K562 (cell line): Measurements from ENCODE around the gene ERP44. TPM values are rescaled to one million over a fixed set of nuclear protein-coding genes. Genes with fewer than 3 reads are reported as not detected.
A peak's percentile ranks its signal among the peaks of the same experiment; 100 is the strongest.

ENCODE experiments used
- HNRNPH1 ChIP-seq: fragments of 200-400 bp; formaldehyde crosslinking; optimal IDR thresholded peaks from 2 replicates; pipeline ENCODE3; 2017; ENCODE audit warnings: low read depth, mild to moderate bottlenecking, low read length, moderate library complexity
- KLF1 ChIP-seq: fragments of 450-650 bp; IDR thresholded peaks from 2 replicates; pipeline ENCODE4 v1.6.1; 2016; ENCODE audit warnings: missing genetic modification characterization, missing compliant biosample characterization
- MYC ChIP-seq, 2 experiments: fragments of 250-450 bp in 1 of 2; sonication (Bioruptor Pico) in 1 of 2; IDR thresholded peaks; 2 replicates each; pipeline versions ENCODE4 v1.5.1 to v1.6.1; 2012 to 2021; ENCODE audit warnings: low read depth in 2 of 2, borderline replicate concordance in 1 of 2, improper control_type of control experiment in 1 of 2, low read length in 1 of 2, mild to moderate bottlenecking in 1 of 2, moderate library complexity in 1 of 2
- POLR2A ChIP-seq: fragments of 450-650 bp; conservative IDR thresholded peaks from 2 replicates; pipeline ENCODE4 v1.6.1; 2016
- TRIM24 ChIP-seq, 2 experiments: fragments of 450-650 bp; IDR thresholded peaks; 2 replicates each; pipeline ENCODE4 v1.6.1; 2016
- ZNF586 ChIP-seq: fragments of 450-650 bp; formaldehyde crosslinking; conservative IDR thresholded peaks from 2 replicates; pipeline ENCODE4 v1.4.0; 2020; ENCODE audit warnings: mild to moderate bottlenecking, moderate library complexity
- ZZZ3 ChIP-seq: fragments of 450-650 bp; IDR thresholded peaks from 2 replicates; pipeline ENCODE4 v1.6.1; 2016; ENCODE audit warnings: antibody characterized with exemption, mild to moderate bottlenecking, moderate library complexity
- polyA plus RNA-seq, 8 experiments: library from polyadenylated mRNA; depleted of rRNA in 4 of 8; stranded (reverse) in 5 of 8; unstranded in 3 of 8; fragments of >200 nt; fragmentation: Nextera tagmentation in 2 of 8; fragmentation: Illumina TruSeq in 1 of 8; extraction: Ambion mirVana in 2 of 8; extraction: Trizol in 1 of 8; gene quantifications; 2 replicates each; pipeline versions ENCODE4 v1.2.1 to v1.2.3, GENCODE V29; 2011 to 2014; ENCODE audit warnings: inconsistent platforms in 1 of 8, missing spikeins in 1 of 8
- total RNA-seq, 7 experiments: library from RNA; depleted of rRNA in 6 of 7; stranded (reverse); fragments of >200 nt in 6 of 7; fragmentation: Illumina TruSeq in 2 of 7; extraction: Trizol in 2 of 7; gene quantifications; 2 replicates each; pipeline versions ENCODE4 v1.2.1 to v1.2.3, GENCODE V29; 2011 to 2021; ENCODE audit warnings: low replicate concordance in 1 of 7
- TF ChIP-seq, protein P1 (sequence below), 2 experiments: fragments of 450-650 bp in 1 of 2; IDR thresholded peaks; 2 replicates each; pipeline ENCODE4 v1.6.1; 2011 to 2017; ENCODE audit warnings: low read depth in 2 of 2, antibody characterized with exemption in 1 of 2, borderline replicate concordance in 1 of 2, low read length in 1 of 2, mild to moderate bottlenecking in 1 of 2, mixed read lengths in 1 of 2; ENCODE audit not compliant: control insufficient read depth in 1 of 2
- TF ChIP-seq, protein P2 (sequence below): fragments of 250-450 bp; sonication (Bioruptor Pico); IDR thresholded peaks from 2 replicates; pipeline ENCODE4 v1.8.0; 2022; ENCODE audit warnings: moderate library complexity, mild to moderate bottlenecking, inconsistent platforms
- TF ChIP-seq, protein P3 (sequence below), 2 experiments: fragments of 450-650 bp; formaldehyde crosslinking in 1 of 2; IDR thresholded peaks; 2 replicates each; pipeline versions ENCODE4 v1.4.0 to v1.6.1; 2014 to 2020; ENCODE audit warnings: mild to moderate bottlenecking in 2 of 2, borderline replicate concordance in 1 of 2, low read depth in 1 of 2

ERP44 gene
- total and polyA plus RNA-seq, 9 of the 15 experiments (the other 6 are each of a cell fraction or from before 2014, with no cell fraction given): 9.2 to 23.4 (median 13.6) TPM

DNA sequence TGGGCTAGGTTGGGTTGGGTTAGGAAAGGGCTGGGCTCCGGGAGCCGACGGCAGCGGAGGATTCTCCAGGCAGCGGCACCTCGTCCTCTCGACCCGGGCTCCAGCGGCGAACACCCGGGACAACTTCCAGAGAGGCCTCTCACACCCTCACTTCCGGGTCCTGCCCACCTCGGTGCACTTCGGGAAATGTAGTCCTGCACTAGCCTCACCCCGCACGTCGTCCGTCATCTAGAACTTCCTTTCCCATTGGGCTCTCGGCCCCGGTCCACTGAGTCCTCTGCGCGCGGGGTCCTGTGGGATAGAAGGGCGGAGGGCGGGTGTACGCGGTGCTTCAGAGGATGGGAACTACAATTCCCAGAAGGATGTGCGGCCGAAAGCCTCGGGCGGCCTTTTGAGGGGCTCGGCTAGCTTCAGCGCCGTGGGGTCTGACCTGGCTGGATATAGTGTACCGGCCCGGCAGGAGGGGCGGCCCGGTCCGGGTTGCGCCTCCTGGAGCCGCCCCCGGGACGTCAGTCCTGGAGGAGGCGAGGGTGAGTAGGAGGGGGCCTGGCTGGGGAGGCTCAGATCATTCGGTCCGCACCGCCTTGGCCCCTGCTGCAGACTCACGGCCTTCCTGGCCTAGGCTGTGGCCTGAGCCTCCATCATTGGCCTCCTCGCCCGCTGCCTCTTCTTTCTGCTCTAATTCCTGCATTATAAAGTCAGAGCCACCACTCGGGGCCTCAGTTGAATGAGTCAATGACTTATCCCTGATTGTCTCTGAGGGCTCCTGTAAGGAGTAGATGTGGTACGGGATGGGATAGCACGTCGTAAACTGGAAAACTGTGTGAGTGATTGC, at the start of gene ERP44, which contains the start of gene INVS (continued):
- TF ChIP-seq, protein P1, sequence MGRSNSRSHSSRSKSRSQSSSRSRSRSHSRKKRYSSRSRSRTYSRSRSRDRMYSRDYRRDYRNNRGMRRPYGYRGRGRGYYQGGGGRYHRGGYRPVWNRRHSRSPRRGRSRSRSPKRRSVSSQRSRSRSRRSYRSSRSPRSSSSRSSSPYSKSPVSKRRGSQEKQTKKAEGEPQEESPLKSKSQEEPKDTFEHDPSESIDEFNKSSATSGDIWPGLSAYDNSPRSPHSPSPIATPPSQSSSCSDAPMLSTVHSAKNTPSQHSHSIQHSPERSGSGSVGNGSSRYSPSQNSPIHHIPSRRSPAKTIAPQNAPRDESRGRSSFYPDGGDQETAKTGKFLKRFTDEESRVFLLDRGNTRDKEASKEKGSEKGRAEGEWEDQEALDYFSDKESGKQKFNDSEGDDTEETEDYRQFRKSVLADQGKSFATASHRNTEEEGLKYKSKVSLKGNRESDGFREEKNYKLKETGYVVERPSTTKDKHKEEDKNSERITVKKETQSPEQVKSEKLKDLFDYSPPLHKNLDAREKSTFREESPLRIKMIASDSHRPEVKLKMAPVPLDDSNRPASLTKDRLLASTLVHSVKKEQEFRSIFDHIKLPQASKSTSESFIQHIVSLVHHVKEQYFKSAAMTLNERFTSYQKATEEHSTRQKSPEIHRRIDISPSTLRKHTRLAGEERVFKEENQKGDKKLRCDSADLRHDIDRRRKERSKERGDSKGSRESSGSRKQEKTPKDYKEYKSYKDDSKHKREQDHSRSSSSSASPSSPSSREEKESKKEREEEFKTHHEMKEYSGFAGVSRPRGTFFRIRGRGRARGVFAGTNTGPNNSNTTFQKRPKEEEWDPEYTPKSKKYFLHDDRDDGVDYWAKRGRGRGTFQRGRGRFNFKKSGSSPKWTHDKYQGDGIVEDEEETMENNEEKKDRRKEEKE (IDR thresholded peaks at IDR 0.05; ENCODE audit: borderline replicate concordance in 1 of 2, control insufficient read depth in 1 of 2, low read depth in 2 of 2, low read length in 1 of 2): peak in 1 of 2 experiments; percentile 74; a peak in 1 of 4 replicates
- TF ChIP-seq, protein P2, sequence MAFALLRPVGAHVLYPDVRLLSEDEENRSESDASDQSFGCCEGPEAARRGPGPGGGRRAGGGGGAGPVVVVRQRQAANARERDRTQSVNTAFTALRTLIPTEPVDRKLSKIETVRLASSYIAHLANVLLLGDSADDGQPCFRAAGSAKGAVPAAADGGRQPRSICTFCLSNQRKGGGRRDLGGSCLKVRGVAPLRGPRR: no peak
- TF ChIP-seq ZZZ3: 0 out of 2 replicates have a peak, but pooled peaks have one; percentile 65
- TF ChIP-seq KLF1 (tag): peak; percentile 82; the same call in 1 of the 2 replicates
- TF ChIP-seq, protein P3, sequence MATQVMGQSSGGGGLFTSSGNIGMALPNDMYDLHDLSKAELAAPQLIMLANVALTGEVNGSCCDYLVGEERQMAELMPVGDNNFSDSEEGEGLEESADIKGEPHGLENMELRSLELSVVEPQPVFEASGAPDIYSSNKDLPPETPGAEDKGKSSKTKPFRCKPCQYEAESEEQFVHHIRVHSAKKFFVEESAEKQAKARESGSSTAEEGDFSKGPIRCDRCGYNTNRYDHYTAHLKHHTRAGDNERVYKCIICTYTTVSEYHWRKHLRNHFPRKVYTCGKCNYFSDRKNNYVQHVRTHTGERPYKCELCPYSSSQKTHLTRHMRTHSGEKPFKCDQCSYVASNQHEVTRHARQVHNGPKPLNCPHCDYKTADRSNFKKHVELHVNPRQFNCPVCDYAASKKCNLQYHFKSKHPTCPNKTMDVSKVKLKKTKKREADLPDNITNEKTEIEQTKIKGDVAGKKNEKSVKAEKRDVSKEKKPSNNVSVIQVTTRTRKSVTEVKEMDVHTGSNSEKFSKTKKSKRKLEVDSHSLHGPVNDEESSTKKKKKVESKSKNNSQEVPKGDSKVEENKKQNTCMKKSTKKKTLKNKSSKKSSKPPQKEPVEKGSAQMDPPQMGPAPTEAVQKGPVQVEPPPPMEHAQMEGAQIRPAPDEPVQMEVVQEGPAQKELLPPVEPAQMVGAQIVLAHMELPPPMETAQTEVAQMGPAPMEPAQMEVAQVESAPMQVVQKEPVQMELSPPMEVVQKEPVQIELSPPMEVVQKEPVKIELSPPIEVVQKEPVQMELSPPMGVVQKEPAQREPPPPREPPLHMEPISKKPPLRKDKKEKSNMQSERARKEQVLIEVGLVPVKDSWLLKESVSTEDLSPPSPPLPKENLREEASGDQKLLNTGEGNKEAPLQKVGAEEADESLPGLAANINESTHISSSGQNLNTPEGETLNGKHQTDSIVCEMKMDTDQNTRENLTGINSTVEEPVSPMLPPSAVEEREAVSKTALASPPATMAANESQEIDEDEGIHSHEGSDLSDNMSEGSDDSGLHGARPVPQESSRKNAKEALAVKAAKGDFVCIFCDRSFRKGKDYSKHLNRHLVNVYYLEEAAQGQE (IDR thresholded peaks at IDR 0.05; ENCODE audit: borderline replicate concordance): no peak; the same call in 1 of the 2 replicates
- TF ChIP-seq, protein P3 (CRISPR knock-in tag; IDR thresholded peaks at IDR 0.05; ENCODE audit: low read depth): no peak
- peak; percentile 15; the same call in 1 of the 2 replicates for TF ChIP-seq MYC (IDR thresholded peaks at IDR 0.05; ENCODE audit: low read depth, low read length)
- TF ChIP-seq MYC (CRISPR knock-in tag; IDR thresholded peaks at IDR 0.05; ENCODE audit: borderline replicate concordance, low read depth): no peak
- TF ChIP-seq TRIM24 (IDR thresholded peaks at IDR 0.05): peak in 1 of 2 experiments; percentile 77; a peak in 2 of 4 replicates
- peak; percentile 87 for TF ChIP-seq POLR2A
- no peak for TF ChIP-seq HNRNPH1
- TF ChIP-seq ZNF586 (CRISPR knock-in tag): no peak
